GM04504 (cell line): ENCODE data around the gene COLEC12.
"Not testable (repeated sequence)": the region's sequence is repeated elsewhere in the genome, so short reads cannot be mapped to it uniquely, and the experiment has no call there.

Experiments used
- DNase-seq: peaks from one replicate; pipeline ENCODE4 v3.0.0-alpha.2; 2012; ENCODE audit warnings: low read depth

Gene COLEC12

GRCh38 chr18:318791-319291 lies 181.7 kb downstream of the COLEC12 start:
- no peak for DNase-seq

- no peak for DNase-seq
Measured at GRCh38 chr18:317618-318017, 182.9 kb downstream of the COLEC12 start.

- no peak for DNase-seq
Measured at GRCh38 chr18:316393-316792, 184.1 kb downstream of the COLEC12 start.

GRCh38 chr18:313931-314330 lies 186.6 kb downstream of the COLEC12 start:
- DNase-seq = no peak

- no peak for DNase-seq
Measured at GRCh38 chr18:312415-312814, 188.1 kb downstream of the COLEC12 start.

GRCh38 chr18:310042-310441 lies 190.5 kb downstream of the COLEC12 start:
- no peak for DNase-seq

GRCh38 chr18:308086-308485 lies 192.4 kb downstream of the COLEC12 start:
- DNase-seq = not testable (repeated sequence)

GRCh38 chr18:306608-307255 lies 193.8 kb downstream of the COLEC12 start:
- DNase-seq = no peak

GRCh38 chr18:305003-305501 lies 195.4 kb downstream of the COLEC12 start:
- DNase-seq = no peak

- DNase-seq = no peak
Measured at GRCh38 chr18:303607-304006, 196.9 kb downstream of the COLEC12 start.

GRCh38 chr18:303011-303410 lies 197.5 kb downstream of the COLEC12 start:
- no peak for DNase-seq

GRCh38 chr18:302097-302496 lies 198.4 kb downstream of the COLEC12 start:
- no peak for DNase-seq

- DNase-seq = no peak
Measured at GRCh38 chr18:297936-298335, 202.6 kb downstream of the COLEC12 start.

- DNase-seq = no peak
Measured at GRCh38 chr18:295756-296490, 204.6 kb downstream of the COLEC12 start.

- DNase-seq = no peak
Measured at GRCh38 chr18:294566-294965, 205.9 kb downstream of the COLEC12 start.

- no peak for DNase-seq
Measured at GRCh38 chr18:293536-293935, 207.0 kb downstream of the COLEC12 start.

DNA sequence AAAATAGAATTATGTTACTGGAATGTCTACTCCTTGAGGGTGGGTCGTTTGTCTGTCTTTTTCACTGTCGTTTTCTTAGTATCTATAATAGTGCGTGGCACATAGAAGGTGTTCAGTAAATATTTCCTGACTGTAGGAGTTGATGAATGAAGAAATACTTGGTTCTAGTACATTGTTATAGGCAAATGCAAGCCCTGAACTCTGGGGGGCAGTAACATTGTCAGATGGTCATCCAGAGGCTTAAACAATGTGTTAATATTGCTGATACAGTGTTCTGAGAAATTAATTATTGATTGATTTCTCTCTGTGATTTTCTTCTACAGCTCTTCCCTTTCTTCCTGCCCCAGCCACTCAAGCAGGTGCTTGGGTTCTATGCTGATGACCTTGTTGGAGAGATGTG lies 208.2 kb downstream of the COLEC12 start:
- no peak for DNase-seq

GRCh38 chr18:289970-290369 lies 210.5 kb downstream of the COLEC12 start:
- DNase-seq = not testable (repeated sequence)

DNA sequence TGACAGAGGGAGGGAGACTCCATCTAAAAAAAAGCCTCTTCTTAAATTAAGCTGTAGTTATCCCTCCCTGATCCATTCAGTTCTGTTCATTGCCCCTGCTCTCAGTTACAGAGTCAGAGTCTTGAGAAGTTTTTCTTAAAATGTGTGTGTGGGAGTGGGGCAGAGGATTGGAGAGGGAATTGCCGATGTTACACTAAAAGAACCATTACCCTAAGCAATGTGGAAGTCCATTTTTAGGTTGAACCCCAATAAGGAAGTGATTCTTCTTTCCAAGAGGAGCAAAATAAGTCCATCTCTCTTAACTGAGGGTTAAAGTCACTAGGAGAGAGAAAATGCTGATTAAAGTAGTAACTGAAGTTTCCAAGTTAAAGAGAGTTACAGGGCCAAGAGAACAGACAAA lies 211.5 kb downstream of the COLEC12 start:
- no peak for DNase-seq

DNA sequence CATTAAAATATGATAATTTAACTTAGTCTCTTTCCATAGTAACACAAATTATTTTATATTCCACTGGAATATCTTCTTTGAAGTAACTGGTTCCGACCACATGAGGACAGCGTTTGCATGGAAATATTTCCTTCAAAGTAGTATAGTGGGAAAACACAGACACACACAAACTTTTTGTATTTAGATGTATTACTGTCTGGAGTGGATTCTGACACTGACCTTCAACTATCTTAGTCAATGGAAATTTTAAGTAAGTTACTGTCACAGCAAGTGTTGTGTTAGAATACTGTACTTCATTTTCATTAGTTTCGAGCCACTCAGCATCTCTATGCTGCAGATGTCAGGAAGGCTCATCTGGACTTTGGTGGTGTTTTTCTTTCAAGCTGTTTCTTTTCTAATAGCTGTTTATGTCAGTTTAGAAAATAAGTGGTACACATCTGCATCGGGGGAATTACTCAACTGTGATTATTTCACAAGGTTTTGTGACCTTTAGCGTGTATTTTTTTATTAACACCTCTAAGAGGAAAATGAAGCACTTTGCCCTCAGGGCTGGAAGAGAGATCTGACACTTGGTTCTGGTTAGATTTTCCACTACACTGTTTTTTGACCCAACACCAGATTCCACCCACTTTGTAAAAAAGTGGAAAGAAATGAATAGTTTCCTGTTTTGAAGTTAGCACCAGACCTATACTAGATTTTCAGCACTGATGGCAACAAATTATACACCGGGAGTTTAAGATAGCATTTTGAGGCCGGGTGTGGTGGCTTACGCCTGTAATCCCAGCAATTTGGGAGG lies 213.8 kb downstream of the COLEC12 start:
- DNase-seq = no peak

DNA sequence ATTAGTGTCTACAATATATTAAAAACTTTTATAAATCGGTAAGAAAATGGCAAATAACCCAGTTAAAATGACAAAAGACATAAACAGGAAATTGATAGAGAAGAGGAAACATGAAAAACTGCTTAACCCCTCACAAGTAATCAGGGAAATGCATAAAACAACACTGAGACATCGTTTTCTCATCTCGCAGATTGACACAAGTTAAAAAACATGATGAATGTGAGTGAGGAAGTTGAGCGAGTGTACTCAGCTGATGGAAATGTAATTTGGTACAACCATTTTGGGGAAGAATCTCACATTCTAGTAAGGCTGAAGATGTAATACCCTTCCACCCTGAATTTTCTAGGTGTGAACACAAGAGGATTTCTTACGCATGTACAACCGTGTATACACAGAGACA lies 214.7 kb downstream of the COLEC12 start:
- DNase-seq = no peak

DNA sequence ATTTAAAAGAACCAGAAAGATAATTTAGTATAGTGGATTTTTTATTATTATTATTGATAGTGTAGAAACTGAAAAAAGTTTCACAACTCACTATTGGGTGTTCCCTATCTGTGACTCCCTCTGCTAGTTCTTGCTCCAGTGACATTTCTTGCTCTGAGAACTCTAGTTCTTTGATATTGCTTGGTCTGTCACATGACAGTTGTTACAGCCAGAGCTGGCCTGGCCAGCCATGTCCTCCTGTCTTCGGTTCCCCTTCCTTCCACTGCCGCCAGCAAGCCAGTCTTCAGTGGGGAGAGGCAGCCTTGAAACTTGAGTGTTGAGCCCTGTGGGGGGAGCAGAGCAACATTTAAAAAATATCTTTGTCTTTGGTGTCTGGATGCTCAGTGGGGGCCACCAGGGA lies 225.0 kb downstream of the COLEC12 start:
- no peak for DNase-seq

DNA sequence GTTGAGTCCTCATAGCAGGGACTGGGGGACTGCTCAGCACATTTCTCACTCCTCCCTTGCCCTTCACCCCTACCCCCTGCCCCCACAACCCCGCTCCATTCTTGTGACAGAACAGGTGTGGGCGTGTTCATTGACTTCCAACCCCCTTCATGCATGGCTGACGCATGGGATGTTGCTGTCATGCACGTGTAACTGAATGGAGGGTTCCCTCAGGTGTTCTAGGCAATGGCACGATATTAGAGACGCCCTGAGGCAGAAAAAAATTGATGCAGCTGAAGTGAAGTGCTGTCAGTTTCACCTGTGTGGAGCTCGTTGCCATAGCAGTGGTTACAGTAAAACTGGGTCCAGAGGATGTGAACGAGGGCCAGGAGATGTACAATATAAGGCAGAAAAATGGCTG lies 226.2 kb downstream of the COLEC12 start:
- no peak for DNase-seq
